SKM-1 treated with dmso at 0.1 percent for 144 hours (cell line): Measurements from ENCODE around the gene DALRD3.
"Not testable (repeated sequence)": the region's sequence is repeated elsewhere in the genome, so short reads cannot be mapped to it uniquely, and the experiment has no call there.

Experiments
- DNase-seq: peaks from one replicate; lab custom pipeline; 2025; ENCODE audit not compliant: unreplicated experiment; lab: John Stamatoyannopoulos, UW

Gene DALRD3

GRCh38 chr3:49021813-49022687 lies 3.7 kb upstream of the DALRD3 start, which contains the start of gene NDUFAF3:
TSS of gene NDUFAF3 (plus strand) at chr3:49022121. CDS start at chr3:49022145, 24 bp downstream.
- DNase-seq = peak; percentile 76

DNA sequence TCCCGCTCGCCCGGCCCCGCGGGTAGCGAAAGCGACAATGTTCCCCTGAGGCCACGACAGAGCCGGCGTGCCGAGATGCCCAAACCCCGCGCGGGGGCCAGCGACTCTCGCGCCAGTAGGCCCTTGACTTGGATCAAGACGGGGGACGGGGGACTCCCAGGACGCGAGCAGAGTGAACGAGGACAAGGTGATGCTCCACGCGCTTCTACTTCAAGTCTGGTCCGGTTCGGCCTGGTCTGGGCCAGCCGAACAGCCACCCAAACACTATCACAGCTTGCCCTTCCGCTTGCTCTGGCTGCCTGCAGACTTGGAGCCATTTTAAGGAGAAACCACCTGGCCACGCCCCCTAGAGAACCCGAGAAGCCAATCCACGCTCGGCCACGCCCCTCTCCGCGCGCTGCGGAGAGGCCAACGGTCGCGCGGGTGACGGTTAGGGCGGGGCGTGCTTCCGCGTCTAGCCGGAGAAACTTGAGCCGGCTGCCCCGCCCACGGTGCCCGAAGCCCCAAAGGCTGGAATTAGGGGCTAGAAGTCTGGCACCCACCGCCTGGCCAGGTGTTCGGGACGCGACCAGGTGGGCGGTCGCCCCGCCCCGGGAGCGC lies 2.9 kb upstream of the DALRD3 start:
- peak; percentile 95 for DNase-seq

- DNase-seq = peak; percentile 19
Observed at GRCh38 chr3:49020330-49021212, 2.2 kb upstream of the DALRD3 start.

GRCh38 chr3:49019941-49020329 lies 1.6 kb upstream of the DALRD3 start:
- no peak for DNase-seq

GRCh38 chr3:49018707-49019006 lies 277 bp upstream of the DALRD3 start:
- DNase-seq = no peak

- DNase-seq = no peak
Observed at GRCh38 chr3:49017229-49017970, 980 bp downstream of the DALRD3 start.

- no peak for DNase-seq
Observed at GRCh38 chr3:49016414-49017228, 1.8 kb downstream of the DALRD3 start.

GRCh38 chr3:49015765-49016164 lies 2.6 kb downstream of the DALRD3 start:
- DNase-seq = no peak

- no peak for DNase-seq
Observed at GRCh38 chr3:49015072-49015471, 3.3 kb downstream of the DALRD3 start.

DNA sequence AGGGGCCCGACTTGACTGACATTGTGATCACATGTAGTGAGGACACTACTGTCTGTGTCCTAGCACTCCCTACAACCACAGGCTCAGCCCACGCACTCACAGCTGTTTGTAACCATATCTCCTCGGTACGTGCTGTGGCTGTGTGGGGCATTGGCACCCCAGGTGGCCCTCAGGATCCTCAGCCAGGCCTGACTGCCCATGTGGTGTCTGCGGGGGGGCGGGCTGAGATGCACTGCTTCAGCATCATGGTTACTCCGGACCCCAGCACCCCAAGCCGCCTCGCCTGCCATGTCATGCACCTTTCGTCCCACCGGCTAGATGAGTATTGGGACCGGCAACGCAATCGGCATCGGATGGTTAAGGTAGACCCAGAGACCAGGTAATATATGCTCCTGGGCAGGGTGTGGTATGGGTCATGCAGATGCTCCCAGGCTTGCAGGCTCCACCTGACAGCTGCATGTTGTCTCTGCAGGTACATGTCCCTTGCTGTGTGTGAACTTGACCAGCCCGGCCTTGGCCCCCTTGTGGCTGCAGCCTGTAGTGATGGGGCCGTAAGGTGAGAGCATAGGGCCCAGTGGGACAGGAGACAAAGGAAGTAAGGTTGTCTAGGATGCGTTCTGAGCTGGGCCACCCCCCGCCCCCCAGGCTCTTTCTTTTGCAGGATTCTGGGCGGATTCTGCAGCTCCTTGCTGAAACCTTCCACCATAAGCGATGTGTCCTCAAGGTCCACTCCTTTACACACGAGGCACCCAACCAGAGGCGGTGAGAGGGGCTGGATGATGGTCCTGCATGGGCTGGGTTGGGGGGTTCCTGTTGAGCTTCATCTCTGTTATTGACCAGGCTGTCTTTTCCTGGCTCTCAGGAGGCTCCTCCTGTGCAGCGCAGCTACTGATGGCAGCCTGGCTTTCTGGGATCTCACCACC lies 4.4 kb downstream of the DALRD3 start:
- peak; percentile 38 for DNase-seq

DNA sequence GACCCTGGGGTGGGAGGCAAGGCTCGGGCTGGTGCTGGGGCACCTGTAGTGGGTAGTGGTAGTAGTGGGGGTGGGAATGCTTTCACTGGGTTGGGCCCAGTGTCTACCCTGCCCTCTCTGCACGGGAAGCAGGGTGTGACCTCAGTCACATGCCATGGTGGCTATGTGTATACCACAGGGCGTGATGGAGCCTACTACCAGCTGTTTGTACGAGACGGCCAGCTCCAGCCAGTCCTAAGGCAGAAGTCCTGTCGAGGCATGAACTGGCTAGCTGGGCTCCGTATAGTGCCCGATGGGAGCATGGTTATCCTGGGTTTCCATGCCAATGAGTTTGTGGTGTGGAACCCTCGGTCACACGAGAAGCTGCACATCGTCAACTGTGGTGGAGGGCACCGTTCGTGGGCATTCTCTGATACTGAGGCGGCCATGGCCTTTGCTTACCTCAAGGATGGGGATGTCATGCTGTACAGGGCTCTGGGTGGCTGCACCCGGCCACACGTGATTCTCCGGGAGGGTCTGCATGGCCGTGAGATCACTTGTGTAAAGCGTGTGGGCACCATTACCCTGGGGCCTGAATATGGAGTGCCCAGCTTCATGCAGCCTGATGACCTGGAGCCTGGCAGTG lies 5.2 kb downstream of the DALRD3 start:
- no peak for DNase-seq

DNA sequence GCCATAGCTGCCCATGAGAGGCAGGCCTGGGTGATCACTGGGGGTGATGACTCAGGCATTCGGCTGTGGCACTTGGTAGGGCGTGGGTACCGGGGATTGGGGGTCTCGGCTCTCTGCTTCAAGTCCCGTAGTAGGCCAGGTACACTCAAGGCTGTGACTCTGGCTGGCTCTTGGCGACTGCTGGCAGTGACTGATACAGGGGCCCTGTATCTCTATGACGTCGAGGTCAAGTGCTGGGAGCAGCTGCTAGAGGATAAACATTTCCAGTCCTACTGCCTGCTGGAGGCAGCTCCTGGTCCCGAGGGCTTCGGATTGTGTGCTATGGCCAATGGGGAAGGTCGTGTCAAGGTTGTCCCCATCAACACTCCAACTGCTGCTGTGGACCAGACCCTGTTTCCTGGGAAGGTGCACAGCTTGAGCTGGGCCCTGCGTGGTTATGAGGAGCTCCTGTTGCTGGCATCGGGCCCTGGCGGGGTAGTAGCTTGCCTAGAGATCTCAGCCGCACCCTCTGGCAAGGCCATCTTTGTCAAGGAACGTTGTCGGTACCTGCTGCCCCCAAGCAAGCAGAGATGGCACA lies 5.9 kb downstream of the DALRD3 start:
- no peak for DNase-seq

DNA sequence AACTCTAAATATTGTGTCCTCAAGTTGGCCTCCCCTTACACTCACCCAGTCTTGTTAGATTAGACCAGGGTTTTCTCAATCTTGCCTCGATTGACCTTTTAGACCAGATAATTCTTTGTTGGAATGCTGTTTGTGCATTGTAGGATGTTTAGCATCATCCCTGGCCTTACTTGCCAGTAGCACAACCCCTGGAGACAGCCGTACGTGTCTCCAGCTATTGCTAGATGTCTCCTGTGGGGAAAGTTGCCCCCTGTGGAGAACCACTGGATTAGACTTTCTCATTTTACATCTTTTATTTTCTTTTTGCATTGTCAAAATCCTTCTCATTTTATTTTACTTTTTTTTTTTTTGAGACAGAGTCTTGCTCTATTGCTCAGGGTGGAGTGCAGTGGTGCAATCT lies 9.0 kb downstream of the DALRD3 start:
- no peak for DNase-seq

DNA sequence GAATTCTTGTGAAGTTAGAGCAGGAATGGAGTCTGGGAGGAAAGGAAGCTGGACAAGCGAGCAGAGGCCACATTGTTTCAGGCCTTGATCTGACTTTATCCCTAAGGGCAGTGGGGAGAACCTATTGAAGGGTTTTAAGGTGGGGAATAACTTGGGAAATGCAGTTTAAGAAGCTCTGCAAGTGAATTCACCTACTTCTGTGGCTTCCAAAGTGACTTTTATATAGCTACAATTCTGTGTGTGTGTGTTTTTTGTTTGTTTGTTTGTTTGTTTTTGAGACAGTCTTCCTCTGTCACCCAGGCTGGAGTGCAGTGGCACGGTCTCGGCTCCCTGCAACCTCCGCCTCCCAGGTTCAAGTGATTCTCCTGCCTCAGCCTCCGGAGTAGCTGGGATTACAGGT lies 9.8 kb downstream of the DALRD3 start:
- DNase-seq = not testable (repeated sequence)

GRCh38 chr3:49007771-49008528 lies 10.4 kb downstream of the DALRD3 start:
- DNase-seq = peak; percentile 80

- DNase-seq = peak; percentile 91
Observed at GRCh38 chr3:49007068-49007770, 11.2 kb downstream of the DALRD3 start, which contains the start of gene WDR6. TSS of gene WDR6 (plus strand) at chr3:49007391. CDS start at chr3:49007432, 41 bp downstream.
